ENCODE measurements around the gene CLIP1. TPM values are rescaled to one million over a fixed set of nuclear protein-coding genes. Genes with fewer than 3 reads are reported as not detected.

The CLIP1 gene
- total and polyA plus RNA-seq, 2 of the 13 experiments (the other 11 are each of a cell fraction or from before 2014, with no cell fraction given), result 28.9 to 43.7 TPM

- TF ChIP-seq ZBTB46 (CRISPR knock-in tag; IDR thresholded peaks at IDR 0.05; ENCODE audit: borderline replicate concordance) (no peak), RXRA (CRISPR knock-in tag; IDR thresholded peaks at IDR 0.05) (0 out of 2 replicates have a peak, but pooled peaks have one; percentile 17), HHEX (CRISPR knock-in tag; IDR thresholded peaks at IDR 0.05) (no peak), FOXK2 (IDR thresholded peaks at IDR 0.05) (no peak), ZNF580 (CRISPR knock-in tag; IDR thresholded peaks at IDR 0.05; ENCODE audit: borderline replicate concordance, low read depth) (0 out of 2 replicates have a peak, but pooled peaks have one; percentile 17), HOXA5 (CRISPR knock-in tag; IDR thresholded peaks at IDR 0.05) (0 out of 2 replicates have a peak, but pooled peaks have one; percentile 33), ZMYM3 (CRISPR knock-in tag; IDR thresholded peaks at IDR 0.05) (peak; percentile 70; the same call in 1 of the 2 replicates), ZNF670 (CRISPR knock-in tag; IDR thresholded peaks at IDR 0.05; ENCODE audit: borderline replicate concordance) (0 out of 2 replicates have a peak, but pooled peaks have one; percentile 32), NAIF1 (CRISPR knock-in tag; IDR thresholded peaks at IDR 0.05; ENCODE audit: borderline replicate concordance) (peak; percentile 33; the same call in 1 of the 2 replicates), IRX3 (CRISPR knock-in tag; IDR thresholded peaks at IDR 0.05; ENCODE audit: borderline replicate concordance, low read depth) (no peak), ZNF501 (CRISPR knock-in tag; IDR thresholded peaks at IDR 0.05) (peak; percentile 56; the same call in 1 of the 2 replicates), SNAPC2 (CRISPR knock-in tag; IDR thresholded peaks at IDR 0.05) (peak; percentile 50; the same call in 1 of the 2 replicates), EP300 (IDR thresholded peaks at IDR 0.05; ENCODE audit: low read depth in 2 of 2, low read length in 2 of 2) (peak in 1 of 2 experiments; percentile 74; a peak in 2 of 4 replicates), EP300 (CRISPR knock-in tag; IDR thresholded peaks at IDR 0.05; ENCODE audit: borderline replicate concordance) (peak; percentile 55; the same call in 1 of the 2 replicates), SMAD3 (CRISPR knock-in tag; IDR thresholded peaks at IDR 0.05) (0 out of 2 replicates have a peak, but pooled peaks have one; percentile 4), ATF4 (CRISPR knock-in tag; IDR thresholded peaks at IDR 0.05) (peak in 1 of 2 experiments; percentile 47; a peak in 1 of 4 replicates), ZNF251 (CRISPR knock-in tag; IDR thresholded peaks at IDR 0.05) (no peak), ZMYM4 (CRISPR knock-in tag; IDR thresholded peaks at IDR 0.05) (peak; percentile 50; the same call in 1 of the 2 replicates), PAXIP1 (CRISPR knock-in tag; conservative IDR thresholded peaks at IDR 0.05) (peak; percentile 32), HNF1B (CRISPR knock-in tag; IDR thresholded peaks at IDR 0.05) (0 out of 2 replicates have a peak, but pooled peaks have one; percentile 21), CHD2 (IDR thresholded peaks at IDR 0.05; ENCODE audit: low read depth, low read length) (peak; percentile 29; the same call in 1 of the 2 replicates)
Measured at GRCh38 chr12:122399592-122400373, 22.7 kb downstream of the CLIP1 start (continued).
